Panc1 (cell line): ENCODE data around the gene ARHGEF5.
"Not testable (repeated sequence)": the region's sequence is repeated elsewhere in the genome, so short reads cannot be mapped to it uniquely, and the experiment has no call there.

Experiments
- SIN3A ChIP-seq: IDR thresholded peaks from 2 replicates; pipeline ENCODE4 v1.6.1; 2012; ENCODE audit warnings: low read depth, mild to moderate bottlenecking, low read length, moderate library complexity, borderline replicate concordance; ENCODE audit not compliant: insufficient read depth
- TF ChIP-seq, protein P1 (sequence below): fragments of 450-650 bp; IDR thresholded peaks from 2 replicates; pipeline ENCODE4 v1.5.1; 2017; ENCODE audit warnings: mild to moderate bottlenecking

DNA sequence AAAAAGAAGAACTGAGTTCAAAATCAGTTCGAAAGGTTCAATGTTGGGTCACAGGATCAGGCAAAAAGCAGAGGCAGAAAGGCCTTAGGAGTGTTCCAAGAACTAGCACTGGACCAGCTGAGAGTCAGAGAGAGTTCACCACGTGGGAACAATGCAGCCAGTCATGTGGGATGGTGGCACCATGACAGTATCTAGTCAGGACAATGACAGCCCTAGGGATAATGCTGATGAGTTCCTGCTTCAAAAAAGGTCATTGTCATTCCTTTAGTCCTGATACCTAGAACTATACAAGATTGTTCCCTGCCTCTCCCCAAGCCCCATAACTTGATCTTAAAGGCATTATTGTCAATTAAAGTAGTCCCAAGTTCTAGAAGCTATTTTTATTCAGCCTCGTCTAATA, 3.5 kb upstream of the ARHGEF5 start:
- TF ChIP-seq, protein P1, sequence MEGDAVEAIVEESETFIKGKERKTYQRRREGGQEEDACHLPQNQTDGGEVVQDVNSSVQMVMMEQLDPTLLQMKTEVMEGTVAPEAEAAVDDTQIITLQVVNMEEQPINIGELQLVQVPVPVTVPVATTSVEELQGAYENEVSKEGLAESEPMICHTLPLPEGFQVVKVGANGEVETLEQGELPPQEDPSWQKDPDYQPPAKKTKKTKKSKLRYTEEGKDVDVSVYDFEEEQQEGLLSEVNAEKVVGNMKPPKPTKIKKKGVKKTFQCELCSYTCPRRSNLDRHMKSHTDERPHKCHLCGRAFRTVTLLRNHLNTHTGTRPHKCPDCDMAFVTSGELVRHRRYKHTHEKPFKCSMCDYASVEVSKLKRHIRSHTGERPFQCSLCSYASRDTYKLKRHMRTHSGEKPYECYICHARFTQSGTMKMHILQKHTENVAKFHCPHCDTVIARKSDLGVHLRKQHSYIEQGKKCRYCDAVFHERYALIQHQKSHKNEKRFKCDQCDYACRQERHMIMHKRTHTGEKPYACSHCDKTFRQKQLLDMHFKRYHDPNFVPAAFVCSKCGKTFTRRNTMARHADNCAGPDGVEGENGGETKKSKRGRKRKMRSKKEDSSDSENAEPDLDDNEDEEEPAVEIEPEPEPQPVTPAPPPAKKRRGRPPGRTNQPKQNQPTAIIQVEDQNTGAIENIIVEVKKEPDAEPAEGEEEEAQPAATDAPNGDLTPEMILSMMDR = not testable (repeated sequence)
- TF ChIP-seq SIN3A = not testable (repeated sequence)
